HG02885 (cell line): Measurements from ENCODE around the gene CNTNAP2.
"Not testable (repeated sequence)": the region's sequence is repeated elsewhere in the genome, so short reads cannot be mapped to it uniquely, and the experiment has no call there.

Source experiments
- ATAC-seq: cut with Tn5 transposase; IDR thresholded peaks from one replicate; pipeline ENCODE4 v1.9.1; 2021; ENCODE audit warnings: mild to moderate bottlenecking; ENCODE audit not compliant: unreplicated experiment, poor library complexity

The CNTNAP2 gene

DNA sequence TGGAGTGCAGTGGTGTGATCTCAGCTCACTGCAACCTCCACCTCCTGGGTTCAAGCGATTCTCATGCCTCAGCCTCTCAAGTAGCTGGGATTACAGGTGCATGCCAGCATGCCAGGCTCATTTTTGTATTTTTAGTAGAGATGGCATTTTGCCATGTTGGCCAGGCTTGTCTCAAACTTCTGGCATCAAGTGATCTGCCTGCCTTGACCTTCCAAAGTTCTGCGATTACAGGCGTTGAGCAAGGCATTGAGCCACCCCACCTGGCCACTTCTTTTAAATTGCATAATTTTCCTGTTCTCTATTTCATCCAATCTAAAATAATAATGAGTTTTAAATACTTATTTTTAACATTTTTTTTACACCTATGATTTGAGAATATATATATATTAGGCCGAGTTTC is 1961.5 kb downstream of the CNTNAP2 start:
- not testable (repeated sequence) for ATAC-seq

DNA sequence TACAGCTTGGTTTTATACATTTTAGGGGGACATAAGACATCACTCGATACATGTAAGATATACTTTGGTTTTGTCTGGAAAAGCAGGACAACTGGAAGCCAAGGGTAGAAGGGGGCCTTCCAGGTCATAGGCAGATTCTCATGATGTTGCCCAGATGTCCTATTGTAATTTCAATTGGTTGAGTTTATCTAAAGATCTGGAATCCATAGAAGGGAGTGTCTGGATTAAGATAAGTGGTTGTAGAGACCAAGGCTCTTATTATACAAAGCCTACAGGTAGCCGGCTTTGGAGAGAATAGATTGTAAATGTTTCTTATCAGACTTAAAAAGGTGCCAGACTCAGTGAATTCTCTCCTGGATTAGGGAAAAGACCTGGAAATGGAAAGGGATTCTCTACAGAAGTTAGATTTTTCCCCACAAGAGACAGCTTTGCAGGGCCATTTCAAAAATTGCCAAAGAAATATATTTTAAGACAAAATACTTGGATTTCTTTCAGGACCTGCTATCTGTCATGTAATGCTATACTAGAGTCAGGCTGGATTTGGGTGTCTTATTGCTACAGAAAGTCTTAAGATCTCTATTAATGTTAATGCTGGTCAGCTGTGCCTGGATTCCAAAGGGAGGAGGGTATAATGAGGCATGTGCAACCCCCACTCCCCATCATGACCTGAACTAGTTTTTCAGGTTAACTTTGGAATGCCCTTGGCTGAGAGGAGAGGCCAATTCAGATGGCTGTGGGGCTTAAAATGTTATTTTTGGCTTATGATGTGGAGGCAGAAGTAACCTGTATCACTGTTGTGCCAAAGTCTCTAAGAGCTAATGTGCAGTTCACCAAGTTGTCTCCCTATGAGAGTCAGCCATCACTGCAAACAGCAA is 1962.8 kb downstream of the CNTNAP2 start:
- ATAC-seq = no peak

DNA sequence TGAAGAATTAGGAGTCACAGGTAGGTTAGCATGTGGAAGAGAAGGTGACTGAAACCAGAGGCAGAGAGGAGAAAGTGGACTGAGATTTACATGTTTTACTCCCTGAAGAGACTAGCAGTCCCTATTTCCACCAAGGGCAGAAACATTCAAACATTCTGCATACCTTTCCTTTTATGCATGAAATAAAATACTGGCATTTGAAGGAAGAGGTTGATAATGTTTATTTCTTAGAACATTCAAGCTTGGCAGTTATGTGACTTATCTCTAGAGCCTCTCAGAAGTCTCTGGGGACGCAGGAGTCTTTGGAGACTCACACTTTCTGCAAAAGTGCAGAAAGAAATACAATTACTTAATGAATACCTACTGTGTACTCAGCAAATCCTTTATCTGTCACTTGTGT is 1966.8 kb downstream of the CNTNAP2 start:
- no peak for ATAC-seq

DNA sequence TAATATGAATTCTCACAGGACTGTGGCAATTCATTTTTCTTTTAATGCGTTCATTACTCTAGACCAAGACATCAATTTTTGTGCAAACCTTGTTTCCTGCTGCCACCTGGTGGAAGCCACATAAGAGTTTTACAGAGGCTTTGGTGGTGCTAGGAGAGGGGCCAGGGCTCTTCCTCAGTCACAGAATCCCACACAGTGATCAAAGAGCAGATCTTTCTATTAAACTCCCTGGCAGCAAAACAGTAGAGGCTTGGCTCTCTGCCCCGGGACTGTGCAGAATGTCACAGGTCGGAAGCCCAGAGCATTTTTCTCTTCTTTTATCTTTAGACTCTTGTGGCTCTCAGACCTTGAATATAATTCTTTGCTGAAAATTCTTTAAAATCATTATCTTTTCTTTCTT is 1967.5 kb downstream of the CNTNAP2 start:
- peak; percentile 93 for ATAC-seq

DNA sequence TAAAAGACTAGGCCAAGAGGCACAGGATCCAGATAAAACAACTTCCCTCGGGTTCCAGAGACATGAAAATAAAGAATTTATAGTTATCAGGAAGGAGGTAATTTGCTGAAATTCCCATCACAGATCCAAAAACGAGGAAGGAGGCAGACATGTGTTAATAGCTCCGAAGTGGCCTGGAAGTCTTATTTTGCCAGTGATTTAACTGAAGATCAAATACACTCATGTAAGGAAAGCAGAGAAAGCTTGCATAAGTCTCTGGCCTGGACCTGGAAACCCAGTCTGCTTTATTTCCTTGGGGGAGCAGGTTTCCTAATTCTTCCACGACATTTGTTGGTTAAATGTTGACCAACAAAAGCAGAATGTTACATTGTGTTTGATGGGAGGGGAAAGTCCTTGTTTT is 1975.3 kb downstream of the CNTNAP2 start:
- no peak for ATAC-seq

DNA sequence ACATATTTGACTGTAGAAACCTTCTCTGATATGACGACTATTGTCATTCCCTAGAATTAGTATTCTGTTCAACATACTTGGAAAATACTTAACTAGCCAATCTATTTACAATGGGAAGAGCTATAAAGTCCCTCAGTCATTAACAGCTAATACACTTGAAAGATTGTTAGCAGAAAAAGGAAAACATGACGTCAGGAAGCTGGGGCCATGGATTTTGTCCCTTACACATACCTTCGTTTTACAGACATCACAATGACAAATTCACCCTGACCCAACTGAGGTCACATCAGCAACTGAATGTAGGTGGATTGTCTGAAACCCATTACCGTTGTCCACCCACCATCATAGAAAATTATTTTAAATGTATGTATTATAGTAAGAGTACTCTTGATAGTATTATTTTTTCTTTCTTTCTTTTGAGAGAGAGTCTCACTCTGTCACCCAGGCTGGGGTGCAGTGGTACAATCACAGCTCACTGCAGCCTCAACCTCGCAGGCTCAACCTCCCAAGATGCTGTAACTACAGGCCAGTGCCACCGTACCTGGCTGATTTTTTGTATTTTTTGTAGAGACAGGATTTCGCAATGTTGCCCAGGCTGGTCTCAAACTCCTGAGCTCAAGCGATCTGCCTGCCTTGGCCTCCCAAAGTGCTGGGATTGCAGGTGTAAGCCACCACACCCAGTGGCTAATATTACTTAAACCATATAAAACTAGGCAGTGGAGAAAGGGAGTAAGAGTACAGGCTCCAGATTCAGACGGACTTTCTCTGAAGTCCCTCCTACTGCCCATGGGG is 1977.0 kb downstream of the CNTNAP2 start:
- no peak for ATAC-seq

DNA sequence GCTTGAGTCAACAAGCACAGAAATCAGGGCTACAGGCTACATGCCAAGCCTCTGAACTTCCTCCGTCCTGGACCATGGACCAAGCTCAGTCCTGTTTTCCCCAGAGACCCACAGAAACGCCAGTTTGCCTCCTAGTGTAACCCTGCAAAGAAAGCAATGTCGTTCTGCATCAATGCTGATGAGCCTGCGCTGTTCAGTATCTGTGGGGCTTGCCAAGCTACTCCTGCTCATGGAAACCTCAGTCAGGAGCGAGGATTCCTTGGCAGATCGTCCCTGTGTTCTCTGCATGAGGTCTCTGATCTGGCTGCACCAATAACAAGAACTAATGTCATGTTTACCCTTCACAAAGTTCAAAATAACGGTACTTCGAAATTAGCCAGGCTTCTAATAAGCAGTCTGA is 1978.5 kb downstream of the CNTNAP2 start:
- ATAC-seq = no peak

DNA sequence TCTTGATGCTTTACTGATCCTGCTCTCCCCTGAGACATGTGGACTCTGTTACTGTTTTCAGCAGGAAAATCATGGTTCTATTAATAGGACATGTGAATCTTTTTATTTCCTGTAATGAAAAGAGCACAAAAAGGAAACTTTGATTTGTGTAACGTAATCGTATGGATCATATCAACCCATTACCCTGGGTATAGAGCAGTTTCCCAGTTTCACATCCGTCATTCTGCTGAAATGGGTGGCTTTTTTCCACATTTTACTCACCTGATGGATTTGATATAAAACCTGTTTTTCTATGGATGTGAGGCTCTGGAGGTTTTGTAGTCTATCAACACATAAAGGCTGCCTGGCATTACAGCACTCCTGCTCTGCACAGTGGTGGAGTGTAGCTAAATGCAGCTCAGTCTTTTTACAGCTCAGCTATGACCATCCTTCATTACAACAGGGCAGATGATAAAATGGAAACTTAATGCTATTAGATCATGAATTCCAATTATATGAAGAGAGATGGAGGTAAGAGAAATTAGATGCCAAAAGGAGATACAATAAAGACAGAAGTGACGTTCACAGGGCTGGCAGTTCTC is 1987.6 kb downstream of the CNTNAP2 start:
- no peak for ATAC-seq

DNA sequence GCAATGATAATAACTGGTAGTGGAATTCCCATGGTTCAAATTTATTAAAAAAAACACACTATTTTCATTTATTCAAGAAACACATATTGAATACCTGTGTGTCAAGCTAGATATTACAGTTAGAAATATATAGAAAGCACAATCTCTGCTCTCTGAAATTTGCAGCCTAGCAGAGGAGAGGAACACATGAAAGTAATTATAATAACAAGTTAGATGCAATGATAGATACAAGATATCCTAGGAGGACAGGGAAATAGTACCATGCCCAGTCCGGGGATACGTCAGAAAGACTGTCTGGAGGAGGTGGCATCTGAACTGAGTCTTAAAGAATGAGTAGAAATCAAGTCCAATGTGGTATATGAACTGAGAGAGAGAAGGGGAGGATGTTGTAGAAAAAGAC is 1988.3 kb downstream of the CNTNAP2 start:
- ATAC-seq = no peak

DNA sequence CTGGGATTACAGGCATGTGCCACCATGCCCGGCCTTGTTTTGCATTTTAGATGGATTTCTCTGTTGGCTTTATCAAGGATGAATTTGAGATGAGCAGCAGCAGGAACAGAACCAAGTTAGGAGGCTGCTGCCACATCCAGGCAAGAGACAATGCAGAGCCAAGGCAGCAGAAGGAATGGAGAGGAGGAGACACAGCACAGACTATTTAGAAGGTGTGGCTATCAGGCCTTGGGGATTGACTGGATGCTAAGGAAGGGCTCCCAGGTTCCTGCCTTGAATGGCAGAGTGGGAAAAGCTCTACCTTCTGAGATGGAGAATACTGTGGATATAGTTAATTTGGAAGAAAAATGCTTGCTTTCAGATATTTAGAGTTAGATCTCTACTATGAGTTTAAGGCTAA is 1989.3 kb downstream of the CNTNAP2 start:
- ATAC-seq = no peak

DNA sequence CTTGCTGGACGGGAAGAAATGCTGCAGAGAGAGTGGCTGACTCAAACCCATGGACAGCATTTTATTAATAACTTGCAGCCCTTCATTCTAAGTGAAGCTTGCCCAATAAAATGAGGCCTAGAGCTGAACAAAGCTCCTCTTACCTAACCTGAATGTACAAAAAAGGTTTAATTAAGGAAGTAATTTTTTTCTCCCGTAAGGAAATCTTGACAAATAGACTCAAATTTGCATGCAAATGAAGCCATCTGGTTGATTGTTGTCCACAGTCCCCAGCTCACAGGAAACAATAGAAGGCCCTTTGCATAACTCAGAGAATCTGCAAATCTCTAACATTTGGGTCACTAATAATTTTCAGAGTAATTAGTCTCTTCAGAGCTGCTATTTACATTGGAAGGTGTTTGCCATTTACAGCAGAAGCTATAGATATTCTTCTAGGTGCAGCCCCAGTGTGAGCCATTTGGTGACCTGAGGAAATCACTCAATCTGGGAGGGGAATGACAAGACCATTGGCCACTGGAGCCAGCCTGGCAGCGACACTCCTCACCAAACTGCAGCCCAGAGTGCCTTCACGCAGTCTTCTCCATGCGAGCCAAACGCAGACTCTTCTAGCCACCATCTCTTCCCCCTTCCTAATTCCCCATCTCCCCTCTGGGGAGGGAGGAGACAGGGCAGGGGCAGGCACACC is 1991.0 kb downstream of the CNTNAP2 start:
- ATAC-seq = no peak

DNA sequence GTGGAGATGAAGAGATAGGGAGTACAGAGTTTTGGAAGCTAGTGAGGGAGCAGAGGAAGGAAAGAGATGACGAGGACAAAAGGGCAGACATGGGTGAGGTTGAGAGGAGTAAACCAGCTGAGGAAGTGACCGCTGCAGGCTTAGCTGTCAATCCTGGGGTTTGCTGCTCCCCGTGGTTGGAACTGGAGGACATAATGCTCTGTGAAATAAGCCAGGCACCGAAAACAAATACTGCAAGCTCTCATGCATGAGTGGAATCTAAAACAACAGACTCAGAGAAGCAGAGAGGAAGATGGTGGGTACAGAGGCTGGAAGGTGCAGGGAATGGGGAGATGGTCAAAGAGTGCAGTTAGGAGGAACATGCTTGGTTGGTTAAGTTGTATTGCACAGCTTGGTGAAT is 1991.8 kb downstream of the CNTNAP2 start:
- no peak for ATAC-seq

DNA sequence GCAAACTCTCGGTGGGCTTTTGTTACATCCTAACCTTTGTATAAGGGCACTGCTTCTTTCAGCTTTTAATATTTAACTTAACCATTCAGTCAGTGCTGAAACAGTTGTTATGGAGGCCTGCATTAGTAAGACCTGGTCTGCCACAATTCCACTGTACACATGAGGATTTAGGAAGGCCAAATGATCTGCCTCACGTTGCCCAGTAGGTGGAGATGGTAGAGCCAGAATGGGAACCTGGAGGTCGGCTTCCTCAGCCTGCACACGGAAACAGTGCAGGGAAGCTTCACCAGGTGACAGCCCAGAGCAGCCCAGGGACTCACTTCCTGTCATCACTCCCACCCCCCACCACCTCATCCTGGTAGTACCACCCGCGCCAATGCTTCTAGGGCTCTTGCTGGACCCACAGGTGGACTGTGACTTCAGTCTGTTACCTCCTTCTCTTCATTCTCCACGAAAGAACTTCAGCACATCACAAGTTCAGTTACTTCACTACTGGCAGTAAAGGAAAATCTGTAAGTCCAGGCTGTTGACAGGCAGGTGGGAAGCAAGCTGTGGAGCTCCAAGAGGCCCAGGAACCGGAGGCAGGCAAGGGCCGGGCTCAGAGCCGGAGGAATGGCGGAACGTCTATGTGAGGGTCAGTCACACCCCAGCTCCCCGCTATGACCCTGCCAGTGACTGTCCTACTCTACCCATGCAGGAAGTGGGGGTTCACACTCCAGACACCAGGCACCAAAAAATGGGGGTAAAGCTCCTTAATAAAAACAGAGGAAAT is 1993.7 kb downstream of the CNTNAP2 start:
- no peak for ATAC-seq

DNA sequence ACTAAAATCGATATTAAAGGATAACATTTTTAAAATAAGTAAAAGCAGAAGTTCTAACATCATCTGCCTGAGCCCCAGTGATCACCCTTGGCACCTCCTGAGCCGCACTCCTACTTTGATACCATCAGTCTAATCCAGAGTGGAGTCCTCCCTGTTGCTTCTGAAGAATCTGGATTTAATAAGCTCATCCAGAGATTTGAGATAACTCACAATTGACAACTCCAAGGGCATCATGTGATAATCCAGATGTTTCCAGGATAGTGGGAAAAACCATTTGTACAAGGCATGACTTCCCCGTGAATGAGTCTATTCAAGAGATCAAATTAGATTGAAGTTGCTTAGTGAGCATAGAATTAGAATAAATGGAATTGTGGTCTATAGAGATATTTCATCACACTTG is 1998.2 kb downstream of the CNTNAP2 start:
- no peak for ATAC-seq

DNA sequence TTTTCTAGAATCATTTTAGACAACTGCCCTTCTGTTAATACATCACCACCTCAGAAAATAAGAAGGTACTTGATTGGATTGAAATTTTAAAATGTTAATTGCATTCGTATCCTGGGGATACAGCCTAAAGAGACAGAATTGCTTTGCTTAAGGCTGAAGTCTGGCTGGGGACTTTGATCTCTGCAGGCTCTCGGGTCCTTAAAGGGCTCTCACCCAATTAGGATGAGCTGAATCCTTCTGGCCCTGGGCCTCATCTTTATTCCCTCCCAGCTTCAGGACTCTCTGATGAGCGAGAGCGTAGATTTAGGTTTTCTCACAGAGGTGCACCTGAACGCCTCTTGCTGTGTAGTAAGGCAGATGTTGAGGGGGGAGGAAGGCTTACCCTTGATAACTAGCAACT is 1998.7 kb downstream of the CNTNAP2 start:
- no peak for ATAC-seq

DNA sequence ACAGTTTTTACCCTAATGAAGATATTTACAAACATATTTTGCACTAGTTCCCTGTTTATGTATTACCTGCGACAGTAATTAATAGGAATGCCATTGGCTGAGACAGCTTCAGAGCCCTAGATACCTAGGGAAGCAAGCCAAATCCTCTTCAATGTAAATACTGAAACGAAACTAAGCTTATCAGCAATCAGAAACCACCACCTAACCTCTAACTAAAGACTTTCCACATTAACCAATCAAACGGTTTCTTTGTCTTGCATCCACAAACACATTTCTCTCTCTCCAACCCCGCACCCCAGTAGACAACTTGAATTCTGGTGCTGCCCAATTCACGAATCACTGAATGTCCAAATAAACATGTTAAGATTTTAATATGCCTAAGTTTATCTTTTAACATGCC is 1999.6 kb downstream of the CNTNAP2 start:
- ATAC-seq = no peak

DNA sequence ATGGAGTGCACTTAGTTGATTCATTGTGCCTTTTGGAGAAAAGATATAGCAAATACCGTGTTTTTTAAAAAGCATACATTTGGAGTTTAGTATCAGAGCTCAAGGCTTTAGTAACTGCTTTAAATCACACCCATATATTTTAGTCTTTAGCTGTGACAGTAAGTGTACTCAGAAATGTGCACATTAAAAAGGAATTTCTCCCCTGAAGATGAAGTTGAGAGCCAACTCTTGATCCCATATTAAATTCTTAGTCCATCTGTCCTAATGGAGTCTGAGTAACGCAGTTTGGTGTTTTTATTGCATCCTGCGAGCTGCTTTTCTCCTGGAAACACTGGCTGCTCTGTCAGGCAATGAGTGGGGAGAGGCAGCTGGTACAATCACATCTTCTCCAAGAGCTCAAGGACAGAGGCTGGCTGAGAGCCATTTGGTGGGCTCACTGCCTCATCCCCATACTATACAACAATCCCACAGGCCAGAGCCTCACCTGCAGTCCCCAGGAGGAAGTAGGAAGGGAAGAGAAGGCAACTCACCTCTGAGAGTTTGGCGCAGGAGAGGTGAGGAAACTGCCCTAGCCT is 2000.3 kb downstream of the CNTNAP2 start:
- ATAC-seq = no peak

DNA sequence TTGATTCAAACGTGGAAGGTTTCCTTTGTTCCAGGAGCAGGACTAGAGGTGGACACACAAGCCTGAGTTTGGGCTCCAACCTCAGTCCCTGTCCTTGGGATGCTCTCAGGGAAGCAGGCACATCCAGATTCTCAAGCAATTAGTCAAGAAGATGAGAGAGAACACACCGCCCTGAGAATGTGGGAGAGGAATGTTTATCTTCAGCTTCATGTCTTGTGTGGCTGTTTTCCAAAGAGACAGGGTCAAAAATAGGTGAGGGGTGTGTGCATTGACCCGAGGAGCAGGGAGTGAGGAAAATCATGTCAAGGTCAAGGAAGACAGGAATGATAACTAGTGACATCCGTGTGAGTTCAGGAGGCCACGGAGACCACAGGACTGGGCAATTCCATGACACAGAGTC is 2001.8 kb downstream of the CNTNAP2 start:
- ATAC-seq = no peak

DNA sequence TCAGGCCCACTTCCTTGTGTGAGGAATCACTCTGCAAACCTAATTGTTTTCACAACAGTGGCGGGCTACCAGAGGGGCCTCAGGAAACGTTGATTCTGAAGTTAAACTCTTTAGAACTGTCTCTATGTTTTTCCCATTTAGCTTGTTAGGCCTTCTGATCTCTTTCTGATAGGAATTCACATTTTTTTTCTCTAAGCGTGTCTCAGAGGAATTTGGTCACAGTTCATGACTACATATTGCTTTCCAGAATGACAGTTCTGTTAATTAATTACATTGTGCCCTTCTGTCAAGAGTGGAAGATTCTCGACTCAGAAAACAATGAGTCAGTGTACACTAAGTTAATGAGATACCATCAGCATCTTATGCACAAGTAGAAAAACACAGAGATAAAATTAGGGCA is 2004.8 kb downstream of the CNTNAP2 start:
- no peak for ATAC-seq

DNA sequence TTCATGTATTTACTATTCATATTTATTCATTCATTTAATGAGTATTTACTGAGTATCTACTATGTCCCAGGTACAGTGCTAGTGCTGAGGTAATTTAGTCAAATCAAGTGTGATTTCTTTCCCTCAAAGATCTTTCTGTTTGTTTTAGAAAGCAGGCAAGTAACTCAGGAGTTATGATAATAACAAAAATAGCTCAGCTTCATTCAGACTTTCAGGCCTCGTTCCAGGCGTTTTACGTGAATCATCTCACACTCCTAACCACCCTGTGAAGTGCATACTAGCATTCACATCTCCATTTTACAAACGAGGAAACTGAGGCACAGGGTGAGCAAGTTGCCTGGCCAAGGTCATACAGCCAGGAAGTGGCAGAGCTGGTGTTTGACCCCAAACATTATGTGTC is 2005.2 kb downstream of the CNTNAP2 start:
- ATAC-seq = no peak
